Stimulated activated CD8-positive, alpha-beta memory T cell treated with anti-CD3 and anti-CD28 coated beads, Interleukin-7, amount 100 ng/mL, for 24 hours (primary cell): ENCODE data around the gene COL23A1.
"Not testable (repeated sequence)": the region's sequence is repeated elsewhere in the genome, so short reads cannot be mapped to it uniquely, and the experiment has no call there.

ENCODE experiments used
- DNase-seq: peaks from one replicate; pipeline ENCODE4 v3.0.0-alpha.2; 2020; ENCODE audit warnings: low read depth

The COL23A1 gene

GRCh38 chr5:178259623-178260536 lies 330.3 kb downstream of the COL23A1 start:
- DNase-seq: no peak

GRCh38 chr5:178257650-178258049 lies 332.5 kb downstream of the COL23A1 start:
- DNase-seq: no peak

- DNase-seq: no peak
Observed at GRCh38 chr5:178256746-178257145, 333.4 kb downstream of the COL23A1 start.

- DNase-seq: not testable (repeated sequence)
Observed at GRCh38 chr5:178253632-178254031, 336.6 kb downstream of the COL23A1 start.

- DNase-seq: no peak
Observed at GRCh38 chr5:178252258-178252657, 337.9 kb downstream of the COL23A1 start.

- DNase-seq: no peak
Observed at GRCh38 chr5:178250263-178250662, 339.9 kb downstream of the COL23A1 start.

- DNase-seq: no peak
Observed at GRCh38 chr5:178249191-178249989, 340.8 kb downstream of the COL23A1 start.

GRCh38 chr5:178248750-178249149 lies 341.4 kb downstream of the COL23A1 start:
- DNase-seq: no peak

- DNase-seq: no peak
Observed at GRCh38 chr5:178247481-178248456, 342.4 kb downstream of the COL23A1 start.

- DNase-seq: no peak
Observed at GRCh38 chr5:178246624-178247279, 343.4 kb downstream of the COL23A1 start.

GRCh38 chr5:178245389-178245788 lies 344.8 kb downstream of the COL23A1 start:
- no peak for DNase-seq

- no peak for DNase-seq
Observed at GRCh38 chr5:178244576-178244975, 345.6 kb downstream of the COL23A1 start.

GRCh38 chr5:178242416-178242815 lies 347.8 kb downstream of the COL23A1 start:
- DNase-seq: no peak

- DNase-seq: no peak
Observed at GRCh38 chr5:178241688-178242231, 348.4 kb downstream of the COL23A1 start.

- no peak for DNase-seq
Observed at GRCh38 chr5:178241231-178241663, 348.9 kb downstream of the COL23A1 start.

GRCh38 chr5:178240766-178241165 lies 349.4 kb downstream of the COL23A1 start:
- DNase-seq: no peak

- no peak for DNase-seq
Observed at GRCh38 chr5:178240341-178240741, 349.9 kb downstream of the COL23A1 start.

GRCh38 chr5:178239626-178240301 lies 350.4 kb downstream of the COL23A1 start:
- not testable (repeated sequence) for DNase-seq

- no peak for DNase-seq
Observed at GRCh38 chr5:178238711-178239592, 351.2 kb downstream of the COL23A1 start.
